Aorta (tissue), 5 donors: ENCODE data around the gene ECEL1. TPM values are rescaled to one million over a fixed set of nuclear protein-coding genes. Genes with fewer than 3 reads are reported as not detected.

Source experiments
- ATAC-seq: fragments of 200-7000 bp; cut with Tn5 transposase; one replicate; pipeline ENCODE4 v1.9.1; 2022; ENCODE audit warnings: moderate library complexity; ENCODE audit not compliant: low FRiP score
- DNase-seq, 2 donors: peaks; one replicate each; pipeline ENCODE4 v3.0.0-alpha.2; 2020
- H3K27ac ChIP-seq, 2 donors: one replicate each; pipeline ENCODE4 v1.5.1; 2013; ENCODE audit warnings: low read length in 2 of 2, mild to moderate bottlenecking in 2 of 2, moderate library complexity in 2 of 2, control low read depth in 1 of 2, inconsistent platforms in 1 of 2, low read depth in 1 of 2
- H3K27me3 ChIP-seq, 2 donors: one replicate each; pipeline ENCODE4 v1.6.1; 2013; ENCODE audit warnings: control low read depth in 1 of 2, low read length in 1 of 2, mild to moderate bottlenecking in 1 of 2, moderate library complexity in 1 of 2; ENCODE audit not compliant: insufficient read depth in 2 of 2, control insufficient read depth in 1 of 2
- H3K36me3 ChIP-seq, 2 donors: one replicate each; pipeline ENCODE4 v1.6.1; 2013; ENCODE audit warnings: control low read depth in 1 of 2, low read length in 1 of 2, mild to moderate bottlenecking in 1 of 2; ENCODE audit not compliant: insufficient read depth in 2 of 2, control insufficient read depth in 1 of 2
- H3K4me1 ChIP-seq, 2 donors: one replicate each; pipeline ENCODE4 v1.6.1; 2013; ENCODE audit warnings: low read length in 2 of 2, control low read depth in 1 of 2, mild to moderate bottlenecking in 1 of 2, moderate library complexity in 1 of 2; ENCODE audit not compliant: insufficient read depth in 2 of 2, control insufficient read depth in 1 of 2
- H3K4me3 ChIP-seq, 2 donors: one replicate each; pipeline ENCODE4 v1.5.1; 2013; ENCODE audit warnings: low read length in 2 of 2, control low read depth in 1 of 2, mild to moderate bottlenecking in 1 of 2
- H3K9me3 ChIP-seq: one replicate; pipeline ENCODE4 v1.6.1; 2013; ENCODE audit warnings: mild to moderate bottlenecking, low read length; ENCODE audit not compliant: control insufficient read depth
- WGBS, 2 donors: extraction: QIAGEN DNeasy Blood & Tissue Kit; methylation state at CpG; one replicate each; pipeline ENCODE4 v1.1.7; 2013; 5-methylcytosine and 5-hydroxymethylcytosine counted together
- intact Hi-C, 2 donors: fragments of 100-400 bp; cut with DNase I; formaldehyde crosslinking; loops; one replicate each; pipeline versions ENCODE4 v1.14.2 to v1.15.0; 2022
- polyA plus RNA-seq, 2 donors: library from polyadenylated mRNA; stranded (reverse); fragments of 200-250 nt; gene quantifications; one replicate each; pipeline ENCODE4 v1.2.3, GENCODE V29; 2013
- total RNA-seq, 2 donors: library from RNA; stranded (reverse); fragmentation: NEBNext Ultra II Directional; extraction: Animal tissue kit (Norgen Biotek cat#: 25700); gene quantifications; one replicate each; pipeline ENCODE4 v1.2.1, GENCODE V29; 2021
- donor health status: healthy with polysubstance abuse.
- donor health status: Bipolar disorder and iron deficiency.
- donor health status: DM: no; HTN: no; CAD: no.
- donor health status: DM: no; HTN: no; CAD: no.
- donor health status: DM: yes; HTN: yes; CAD: no.

ECEL1 gene
- total and polyA plus RNA-seq, 4 donors = 2.1 to 7.2 TPM; not detected in 2

- 83 to 85% methylated on average over 9 of the region's 9 CpGs for WGBS, 2 donors
- no peaks in the 10 kb centered on the region for H3K36me3 ChIP-seq
- peak; percentile 20 to 38 for DNase-seq
- no peaks in the 10 kb centered on the region for H3K4me1 ChIP-seq
- no peak overlapping the region for H3K4me3 ChIP-seq
- H3K9me3 ChIP-seq = no peaks in the 10 kb centered on the region
- no peaks in the 10 kb centered on the region for H3K27me3 ChIP-seq
- no peak overlapping the region for H3K27ac ChIP-seq
- ATAC-seq = no peak
- intact Hi-C loops = no loop called here
These were observed 43.1 kb upstream of the ECEL1 start for GRCh38 chr2:232530626-232531260.

GRCh38 chr2:232529806-232530547 is 42.3 kb upstream of the ECEL1 start:
- no peaks in the 10 kb centered on the region for H3K9me3 ChIP-seq
- ATAC-seq (no peak), DNase-seq (peak; percentile 35 to 70)
- WGBS, 2 donors = 90 to 92% methylated on average over 17 of the region's 17 CpGs
- no peak overlapping the region for H3K4me3 ChIP-seq
- intact Hi-C loops = loop anchor here in 1 of 2 donors (10.0 kb wide), 1 partner anchor 625 kb away; no protein-coding TSS in a partner anchor
- no peaks in the 10 kb centered on the region for H3K4me1 ChIP-seq
- no peak overlapping the region for H3K27ac ChIP-seq
- H3K36me3 ChIP-seq = no peaks in the 10 kb centered on the region
- no peaks in the 10 kb centered on the region for H3K27me3 ChIP-seq

GRCh38 chr2:232528746-232529460 is 41.3 kb upstream of the ECEL1 start:
- WGBS, 2 donors = 80 to 84% methylated on average over 11 of the region's 11 CpGs
- Histone ChIP-seq H3K4me1 (no peaks in the 10 kb centered on the region), H3K4me3 (no peak overlapping the region), H3K27me3 (no peaks in the 10 kb centered on the region), H3K36me3 (no peaks in the 10 kb centered on the region), H3K27ac (no peak overlapping the region), H3K9me3 (no peaks in the 10 kb centered on the region)
- intact Hi-C loops = loop anchor here in 1 of 2 donors (10.0 kb wide), 1 partner anchor 624 kb away; no protein-coding TSS in a partner anchor
- ATAC-seq (no peak), DNase-seq (peak; percentile 38 to 50)

DNA sequence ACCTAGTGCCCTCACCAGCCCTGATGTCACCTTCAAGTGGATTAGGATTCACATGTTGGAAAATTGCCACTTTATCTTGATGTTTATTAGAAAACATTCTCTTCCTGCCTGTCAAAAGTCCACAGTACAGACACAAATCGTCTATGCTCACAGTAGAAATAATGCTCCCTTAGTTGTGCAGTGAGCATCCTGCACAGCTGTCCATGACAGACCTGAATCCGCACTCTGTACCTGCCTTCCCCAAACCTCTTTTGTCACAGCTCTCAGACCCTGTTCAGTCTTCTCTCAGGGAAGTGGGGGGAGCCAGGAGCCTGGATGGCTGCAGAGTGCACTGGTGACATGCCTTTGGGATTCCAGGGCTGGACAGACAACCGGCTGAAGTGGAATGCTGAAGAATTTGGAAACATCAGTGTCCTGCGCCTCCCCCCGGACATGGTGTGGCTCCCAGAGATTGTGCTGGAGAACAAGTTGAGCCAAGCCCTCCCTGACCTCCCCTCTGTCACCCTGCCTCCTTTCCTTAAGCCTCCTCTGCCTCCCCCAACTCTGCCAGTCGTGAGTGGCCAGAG is 40.4 kb upstream of the ECEL1 start:
- no peaks in the 10 kb centered on the region for H3K27me3 ChIP-seq
- intact Hi-C loops = loop anchor here in 1 of 2 donors (10.0 kb wide), 1 partner anchor 623 kb away; no protein-coding TSS in a partner anchor
- 77 to 81% methylated on average over 6 of the region's 6 CpGs for WGBS, 2 donors

DNA sequence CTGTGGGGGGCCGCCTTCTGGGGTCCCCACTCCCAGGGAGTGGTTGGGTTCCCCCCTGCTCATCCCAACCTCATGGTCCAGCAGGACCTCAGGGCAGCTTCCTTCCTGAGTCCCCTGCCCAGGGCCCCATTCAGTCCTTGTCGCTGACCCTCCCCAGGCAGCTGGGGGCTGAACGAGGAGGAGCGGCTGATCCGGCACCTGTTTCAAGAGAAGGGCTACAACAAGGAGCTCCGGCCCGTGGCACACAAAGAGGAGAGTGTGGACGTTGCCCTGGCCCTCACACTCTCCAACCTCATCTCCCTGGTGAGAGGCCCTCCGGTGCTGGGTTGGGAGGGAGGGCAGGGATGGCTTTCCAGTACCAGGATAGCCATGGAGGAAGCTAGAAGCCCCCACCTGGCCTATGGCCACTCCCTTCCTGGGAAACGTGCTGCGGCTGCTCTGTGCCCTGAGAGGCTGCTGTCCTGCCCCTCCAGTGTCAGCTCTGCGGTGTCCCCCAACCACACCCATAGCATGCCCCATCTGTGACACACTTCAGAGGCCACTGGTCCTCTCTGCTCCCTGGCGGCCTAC is 38.8 kb upstream of the ECEL1 start:
- no peaks in the 10 kb centered on the region for H3K27me3 ChIP-seq
- no peaks in the 10 kb centered on the region for H3K4me1 ChIP-seq
- no peak for ATAC-seq
- H3K36me3 ChIP-seq = no peaks in the 10 kb centered on the region
- no peak overlapping the region for H3K27ac ChIP-seq
- intact Hi-C loops = loop anchor here in 1 of 2 donors (10.0 kb wide), 1 partner anchor 622 kb away; no protein-coding TSS in a partner anchor
- H3K4me3 ChIP-seq = no peak overlapping the region
- WGBS, 2 donors = 77 to 83% methylated on average over 12 to 13 of the region's 13 CpGs
- DNase-seq = no peak
- H3K9me3 ChIP-seq = no peaks in the 10 kb centered on the region

More for the DNA sequence above, 40.4 kb upstream of the ECEL1 start:
- no peak for DNase-seq
- H3K27ac ChIP-seq = no peak overlapping the region
- no peaks in the 10 kb centered on the region for H3K36me3 ChIP-seq
- H3K4me3 ChIP-seq = no peak overlapping the region
- no peaks in the 10 kb centered on the region for H3K9me3 ChIP-seq
- H3K4me1 ChIP-seq = no peaks in the 10 kb centered on the region
- ATAC-seq = no peak

GRCh38 chr2:232525791-232526371 is 38.2 kb upstream of the ECEL1 start, which contains the start of gene CHRND:
Gene CHRND, plus strand, starts transcription at chr2:232526160. Its CDS starts 56 bp downstream, at chr2:232526216.
- Histone ChIP-seq H3K9me3 (no peaks in the 10 kb centered on the region), H3K27me3 (no peaks in the 10 kb centered on the region), H3K4me1 (no peaks in the 10 kb centered on the region), H3K4me3 (no peak within 1 kb of the TSS), H3K36me3 (no peaks in the 10 kb centered on the region), H3K27ac (no peak within 1 kb of the TSS)
- WGBS, 2 donors = 18 to 20% methylated on average over 13 to 18 of the region's 18 CpGs
- DNase-seq (no peak), ATAC-seq (no peak)
- intact Hi-C loops = loop anchor here in 1 of 2 donors (10.0 kb wide), 1 partner anchor 621 kb away; no protein-coding TSS in a partner anchor

GRCh38 chr2:232525199-232525598 is 37.6 kb upstream of the ECEL1 start:
- no peaks in the 10 kb centered on the region for H3K4me1 ChIP-seq
- ATAC-seq (no peak), DNase-seq (no peak)
- no peaks in the 10 kb centered on the region for H3K27me3 ChIP-seq
- WGBS, 2 donors = 78 to 82% methylated on average over 13 to 14 of the region's 14 CpGs
- intact Hi-C loops = loop anchor here in 1 of 2 donors (10.0 kb wide), 1 partner anchor 620 kb away; no protein-coding TSS in a partner anchor
- no peak overlapping the region for H3K27ac ChIP-seq
- no peaks in the 10 kb centered on the region for H3K36me3 ChIP-seq
- H3K9me3 ChIP-seq = no peaks in the 10 kb centered on the region
- no peak overlapping the region for H3K4me3 ChIP-seq

DNA sequence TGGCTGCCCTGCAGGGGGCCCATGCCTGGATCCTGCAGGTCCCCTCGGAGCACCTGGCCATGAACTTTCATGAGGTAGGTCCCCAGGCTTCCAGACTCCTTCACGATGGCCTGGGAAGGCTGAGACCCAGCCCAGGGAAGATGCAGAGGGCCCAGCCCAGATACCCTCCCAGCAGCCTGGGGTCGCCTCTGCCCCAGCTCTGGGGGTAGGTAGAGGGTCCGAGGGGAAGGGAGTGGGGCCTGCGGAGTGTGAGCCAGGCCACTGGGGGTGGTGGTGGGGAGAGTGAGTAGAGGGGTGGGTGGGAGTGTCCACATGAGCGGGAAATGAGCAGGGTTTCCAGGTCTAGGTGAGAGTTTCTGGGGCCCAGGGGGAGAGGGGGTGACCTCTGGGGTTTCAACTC is 37.1 kb upstream of the ECEL1 start:
- ATAC-seq (no peak), DNase-seq (no peak)
- H3K9me3 ChIP-seq = no peaks in the 10 kb centered on the region
- intact Hi-C loops = loop anchor here in 1 of 2 donors (10.0 kb wide), 1 partner anchor 620 kb away; no protein-coding TSS in a partner anchor
- no peaks in the 10 kb centered on the region for H3K4me1 ChIP-seq
- H3K4me3 ChIP-seq = no peak overlapping the region
- no peak overlapping the region for H3K27ac ChIP-seq
- WGBS, 2 donors = 67 to 69% methylated on average over 5 to 6 of the region's 6 CpGs
- no peaks in the 10 kb centered on the region for H3K36me3 ChIP-seq
- no peaks in the 10 kb centered on the region for H3K27me3 ChIP-seq
